ENCODE results near the gene CSN2. TPM values are rescaled to one million over a fixed set of nuclear protein-coding genes. Genes with fewer than 3 reads are reported as not detected.

CSN2 gene
- total RNA-seq (2014; rRNA removed; shearing (Covaris generic)) (not detected in 2 replicates), total RNA-seq (2022) (not detected in 2 replicates), Bru-seq, nascent RNA (not detected), BruChase-seq, experiment 1, labeled RNA remaining after a 6-hour chase (not detected), BruChase-seq, experiment 2, labeled RNA remaining after a 2-hour chase (not detected)
- long read RNA-seq, result 0 reads

- Histone ChIP-seq H3K9me2 (ENCODE audit: insufficient read depth, low read length) (no peaks in the 10 kb centered on the region), H3K4me1 (ENCODE audit: insufficient read depth, low read length, poor library complexity, severe bottlenecking) (no peaks in the 10 kb centered on the region), H3K79me2 (ENCODE audit: insufficient read depth, low read depth, low read length) (no peaks in the 10 kb centered on the region), H4K20me1 (ENCODE audit: insufficient read depth, low read length) (no peaks in the 10 kb centered on the region), H3K27ac (ENCODE audit: low read depth, low read length, poor library complexity, severe bottlenecking) (no peak within 1 kb of the TSS), H3K4me3 (ENCODE audit: low read depth, low read length, poor library complexity, severe bottlenecking) (no peak within 1 kb of the TSS), H3K9me3 (ENCODE audit: low read length) (no peaks in the 10 kb centered on the region), H3K4me2 (ENCODE audit: low read length) (no peak within 1 kb of the TSS), H3K36me3 (ENCODE audit: insufficient read depth, low read length) (no peaks in the 10 kb centered on the region), H2AFZ (ENCODE audit: low read length) (no peak within 1 kb of the TSS)
- no peak for DNase-seq (ENCODE audit: low spot score)
- BruUV-seq (replicated peaks), result no TSS peak
- ChIA-PET POLR2A (no interaction called here), CTCF (ENCODE audit: unreplicated experiment) (no interaction called here)
- TF ChIP-seq EZH2phosphoT487 (IDR thresholded peaks at IDR 0.05; ENCODE audit: borderline replicate concordance, low read depth, low read length), result no peak
- TF ChIP-seq CTCF (conservative IDR thresholded peaks at IDR 0.05; ENCODE audit: low read length), result no peak
- intact Hi-C loops (cut with micrococcal nuclease; ENCODE audit: unreplicated experiment), result no loop called here
These were observed at the start of gene CSN2 for GRCh38 chr4:69965628-69966027. Gene CSN2, minus strand, starts transcription at chr4:69965728. Its CDS starts 4,733 bp downstream, at chr4:69960995.

- CTCF ChIA-PET (ENCODE audit: unreplicated experiment), result no interaction called here
- TF ChIP-seq EZH2phosphoT487 (IDR thresholded peaks at IDR 0.05; ENCODE audit: borderline replicate concordance, low read depth, low read length) (no peak), CTCF (conservative IDR thresholded peaks at IDR 0.05; ENCODE audit: low read length) (no peak)
- Histone ChIP-seq H3K27ac (ENCODE audit: low read depth, low read length, poor library complexity, severe bottlenecking) (no peak overlapping the region), H3K4me2 (ENCODE audit: low read length) (no peak overlapping the region), H3K79me2 (ENCODE audit: insufficient read depth, low read depth, low read length) (no peaks in the 10 kb centered on the region), H2AFZ (ENCODE audit: low read length) (no peak overlapping the region), H3K9me2 (ENCODE audit: insufficient read depth, low read length) (no peaks in the 10 kb centered on the region), H3K4me3 (ENCODE audit: low read depth, low read length, poor library complexity, severe bottlenecking) (no peak overlapping the region), H4K20me1 (ENCODE audit: insufficient read depth, low read length) (no peaks in the 10 kb centered on the region), H3K9me3 (ENCODE audit: low read length) (no peaks in the 10 kb centered on the region), H3K4me1 (ENCODE audit: insufficient read depth, low read length, poor library complexity, severe bottlenecking) (no peaks in the 10 kb centered on the region), H3K36me3 (ENCODE audit: insufficient read depth, low read length) (no peaks in the 10 kb centered on the region)
- POLR2A ChIA-PET, result no interaction called here
- BruUV-seq (replicated peaks), result no TSS peak
- intact Hi-C loops (cut with micrococcal nuclease; ENCODE audit: unreplicated experiment), result no loop called here
- DNase-seq (ENCODE audit: low spot score), result no peak
These were observed 43.2 kb upstream of the CSN2 start for GRCh38 chr4:70008771-70009170.

- CTCF ChIA-PET (ENCODE audit: unreplicated experiment), result no interaction called here
- POLR2A ChIA-PET, result no interaction called here
- no peak overlapping the region for H3K4me2 ChIP-seq (ENCODE audit: low read length)
- H3K27ac ChIP-seq (ENCODE audit: low read depth, low read length, poor library complexity, severe bottlenecking), result no peak overlapping the region
- no peaks in the 10 kb centered on the region for H3K4me1 ChIP-seq (ENCODE audit: insufficient read depth, low read length, poor library complexity, severe bottlenecking)
- DNase-seq (ENCODE audit: low spot score), result no peak
- H3K79me2 ChIP-seq (ENCODE audit: insufficient read depth, low read depth, low read length), result no peaks in the 10 kb centered on the region
- intact Hi-C loops (cut with micrococcal nuclease; ENCODE audit: unreplicated experiment), result no loop called here
- no peaks in the 10 kb centered on the region for H3K9me3 ChIP-seq (ENCODE audit: low read length)
- H3K9me2 ChIP-seq (ENCODE audit: insufficient read depth, low read length), result no peaks in the 10 kb centered on the region
- H2AFZ ChIP-seq (ENCODE audit: low read length), result no peak overlapping the region
- H3K4me3 ChIP-seq (ENCODE audit: low read depth, low read length, poor library complexity, severe bottlenecking), result no peak overlapping the region
- BruUV-seq (replicated peaks), result no TSS peak
- no peaks in the 10 kb centered on the region for H4K20me1 ChIP-seq (ENCODE audit: insufficient read depth, low read length)
- TF ChIP-seq EZH2phosphoT487 (IDR thresholded peaks at IDR 0.05; ENCODE audit: borderline replicate concordance, low read depth, low read length) (no peak), CTCF (conservative IDR thresholded peaks at IDR 0.05; ENCODE audit: low read length) (no peak)
- H3K36me3 ChIP-seq (ENCODE audit: insufficient read depth, low read length), result no peaks in the 10 kb centered on the region
These were observed 37.0 kb upstream of the CSN2 start for GRCh38 chr4:70002507-70002906.

Measured in OCI-LY7 (cell line).